SKM-1 (cell line): Measurements from ENCODE around the gene ACO1.

Experiments
- DNase-seq: peaks from one replicate; lab custom pipeline; 2025; ENCODE audit not compliant: unreplicated experiment; lab: John Stamatoyannopoulos, UW

ACO1 gene

GRCh38 chr9:32486839-32487562, 102.6 kb downstream of the ACO1 start:
- DNase-seq = no peak

- DNase-seq = no peak
Observed at GRCh38 chr9:32487981-32488380, 103.5 kb downstream of the ACO1 start.

- DNase-seq = no peak
Observed at GRCh38 chr9:32490601-32491000, 106.2 kb downstream of the ACO1 start.

- no peak for DNase-seq
Observed at GRCh38 chr9:32497921-32498320, 113.5 kb downstream of the ACO1 start.

- DNase-seq = no peak
Observed at GRCh38 chr9:32500768-32501167, 116.3 kb downstream of the ACO1 start.

GRCh38 chr9:32501868-32502267, 117.4 kb downstream of the ACO1 start:
- no peak for DNase-seq

GRCh38 chr9:32502464-32502863, 118.0 kb downstream of the ACO1 start:
- no peak for DNase-seq

GRCh38 chr9:32503008-32503407, 118.6 kb downstream of the ACO1 start:
- DNase-seq = no peak
